Measurements from ENCODE around the gene PIK3R5. TPM values are rescaled to one million over a fixed set of nuclear protein-coding genes. Genes with fewer than 3 reads are reported as not detected.

The PIK3R5 gene
- total RNA-seq, 2 experiments from 2014 or later, result 46.7 to 50.4 TPM

DNA sequence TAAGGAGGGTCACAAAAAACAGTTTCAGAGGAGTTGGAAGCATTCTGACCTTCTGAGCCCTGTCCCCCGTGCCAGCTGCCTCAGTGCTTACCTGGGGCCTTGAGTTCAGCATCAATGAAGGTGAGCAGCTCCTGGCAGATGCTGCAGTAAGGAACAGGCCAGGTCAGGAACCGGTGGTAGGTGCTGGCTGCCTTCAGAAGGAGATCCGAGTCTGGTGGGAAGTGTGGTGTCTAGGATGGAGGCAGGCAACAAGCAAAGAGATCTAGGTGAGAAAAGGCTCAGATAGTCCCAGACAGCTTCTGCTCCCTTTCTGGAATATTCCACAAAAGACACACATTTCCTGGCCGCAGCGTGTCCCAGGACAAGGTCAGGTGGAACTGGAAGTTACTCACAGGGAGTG lies 60.8 kb downstream of the PIK3R5 start:
- intact Hi-C loops (cut with micrococcal nuclease), result no loop called here
- Mint-ChIP-seq H3K4me1 (ENCODE audit: low read depth) (peaks cover 31% of the 10 kb centered on the region), H3K9me3 (no peaks in the 10 kb centered on the region), H3K4me3 (no peak overlapping the region), H3K27ac (peak overlapping the region; percentile 68), H3K36me3 (ENCODE audit: low read depth) (peaks cover 58% of the 10 kb centered on the region), H3K27me3 (no peaks in the 10 kb centered on the region)
- DNase-seq (no peak), ATAC-seq (no peak)
- ChIA-PET POLR2A (interaction anchor here (1.4 kb wide), 1 partner anchor 8 kb away, joined by 3 read pairs; no protein-coding TSS in a partner anchor), CTCF (no interaction called here)
- TF ChIP-seq, protein P1, sequence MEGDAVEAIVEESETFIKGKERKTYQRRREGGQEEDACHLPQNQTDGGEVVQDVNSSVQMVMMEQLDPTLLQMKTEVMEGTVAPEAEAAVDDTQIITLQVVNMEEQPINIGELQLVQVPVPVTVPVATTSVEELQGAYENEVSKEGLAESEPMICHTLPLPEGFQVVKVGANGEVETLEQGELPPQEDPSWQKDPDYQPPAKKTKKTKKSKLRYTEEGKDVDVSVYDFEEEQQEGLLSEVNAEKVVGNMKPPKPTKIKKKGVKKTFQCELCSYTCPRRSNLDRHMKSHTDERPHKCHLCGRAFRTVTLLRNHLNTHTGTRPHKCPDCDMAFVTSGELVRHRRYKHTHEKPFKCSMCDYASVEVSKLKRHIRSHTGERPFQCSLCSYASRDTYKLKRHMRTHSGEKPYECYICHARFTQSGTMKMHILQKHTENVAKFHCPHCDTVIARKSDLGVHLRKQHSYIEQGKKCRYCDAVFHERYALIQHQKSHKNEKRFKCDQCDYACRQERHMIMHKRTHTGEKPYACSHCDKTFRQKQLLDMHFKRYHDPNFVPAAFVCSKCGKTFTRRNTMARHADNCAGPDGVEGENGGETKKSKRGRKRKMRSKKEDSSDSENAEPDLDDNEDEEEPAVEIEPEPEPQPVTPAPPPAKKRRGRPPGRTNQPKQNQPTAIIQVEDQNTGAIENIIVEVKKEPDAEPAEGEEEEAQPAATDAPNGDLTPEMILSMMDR (IDR thresholded peaks at IDR 0.05), result no peak

DNA sequence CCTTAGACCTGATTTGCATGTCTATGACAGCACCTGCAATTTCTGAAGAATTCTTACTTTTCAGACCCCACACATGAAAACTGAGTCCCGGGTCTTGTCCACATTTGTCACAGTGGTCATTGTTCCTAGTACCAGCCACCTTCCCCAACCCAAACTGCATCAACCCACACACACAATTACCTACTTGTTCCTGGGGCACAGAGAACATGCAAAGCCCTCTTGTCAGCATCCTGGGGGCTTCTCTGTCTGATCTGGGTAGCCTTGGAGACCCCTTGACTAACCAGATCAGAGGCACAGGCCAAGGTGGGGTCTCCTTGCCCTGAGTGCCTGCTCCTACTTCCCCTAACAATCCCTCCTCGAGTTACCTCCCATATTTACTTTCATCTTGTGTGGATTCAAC lies 61.3 kb downstream of the PIK3R5 start:
- Mint-ChIP-seq H3K4me3 (no peak overlapping the region), H3K4me1 (ENCODE audit: low read depth) (peaks cover 35% of the 10 kb centered on the region), H3K36me3 (ENCODE audit: low read depth) (peaks cover 57% of the 10 kb centered on the region), H3K9me3 (no peaks in the 10 kb centered on the region), H3K27me3 (no peaks in the 10 kb centered on the region), H3K27ac (peak overlapping the region; percentile 68)
- ChIA-PET CTCF (interaction anchor here (0.8 kb wide), 1 partner anchor 60 kb away, joined by 3 read pairs; no protein-coding TSS in a partner anchor), POLR2A (interaction anchor here (1.4 kb wide), 1 partner anchor 8 kb away, joined by 3 read pairs; no protein-coding TSS in a partner anchor)
- intact Hi-C loops (cut with micrococcal nuclease), result no loop called here
- ATAC-seq (no peak), DNase-seq (no peak)
- TF ChIP-seq, protein P1 (IDR thresholded peaks at IDR 0.05), result no peak

DNA sequence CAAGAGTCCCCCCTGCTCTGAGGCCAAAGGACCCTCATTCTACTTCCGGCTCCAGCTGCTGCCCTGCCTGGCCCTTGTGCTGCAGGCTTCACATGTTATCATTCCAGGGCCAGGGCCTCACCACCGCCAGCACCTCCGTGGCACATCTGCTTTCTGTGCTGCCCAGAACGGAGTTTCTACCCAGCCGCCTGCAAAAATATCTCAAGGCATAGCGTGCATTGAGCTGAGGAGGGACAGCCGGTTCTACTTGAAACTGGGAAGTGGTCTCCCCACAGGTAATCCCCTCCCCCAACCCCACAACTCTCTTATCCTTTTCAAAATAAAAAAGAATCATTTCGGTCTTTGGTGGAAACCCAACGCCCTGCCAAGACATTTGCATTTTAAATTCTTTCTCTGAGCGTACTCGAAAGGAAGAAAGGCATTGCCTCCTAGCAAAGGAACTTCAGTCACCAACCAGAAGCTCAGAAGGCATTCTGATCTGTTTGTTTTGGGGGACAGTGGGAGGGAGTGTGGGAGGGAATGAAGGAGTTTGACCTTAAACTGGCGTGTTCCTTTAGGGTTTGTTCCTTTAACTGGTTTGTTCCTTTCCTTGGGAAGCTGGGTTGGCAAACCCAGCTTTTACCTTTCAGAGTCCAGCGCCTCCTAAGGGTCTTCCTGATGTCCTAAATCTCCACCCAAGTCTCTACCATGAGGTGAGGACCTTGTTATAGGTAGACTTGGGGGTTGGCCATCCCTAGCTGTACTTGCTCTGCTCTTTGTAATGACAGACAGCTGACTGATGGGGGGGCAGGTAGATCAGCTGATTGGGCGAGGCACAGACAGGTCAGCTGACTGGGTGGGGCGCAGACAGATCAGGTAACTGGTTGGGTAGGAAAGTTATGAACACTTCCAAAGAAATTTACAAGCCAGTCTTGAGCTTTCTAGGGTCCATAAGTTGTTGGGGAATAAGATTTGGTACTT lies 64.6 kb downstream of the PIK3R5 start:
- Mint-ChIP-seq H3K9me3 (no peaks in the 10 kb centered on the region), H3K36me3 (ENCODE audit: low read depth) (peaks cover 72% of the 10 kb centered on the region), H3K4me3 (peak overlapping the region; percentile 42), H3K27me3 (no peaks in the 10 kb centered on the region), H3K4me1 (ENCODE audit: low read depth) (peaks cover 67% of the 10 kb centered on the region), H3K27ac (peak overlapping the region; percentile 91)
- ChIA-PET CTCF (interaction anchor here (0.7 to 2.5 kb wide), 12 partner anchors 10 to 121 kb away, joined by 3 to 8 read pairs (median 4); no protein-coding TSS in a partner anchor), POLR2A (interaction anchor here (0.7 to 4.8 kb wide), 11 partner anchors 9 to 65 kb away, joined by 3 to 38 read pairs (median 4); partner anchors contain the start of gene PIK3R5)
- DNase-seq (peak; percentile 65), ATAC-seq (no peak)
- intact Hi-C loops (cut with micrococcal nuclease), result no loop called here
- TF ChIP-seq, protein P1 (IDR thresholded peaks at IDR 0.05), result no peak

DNA sequence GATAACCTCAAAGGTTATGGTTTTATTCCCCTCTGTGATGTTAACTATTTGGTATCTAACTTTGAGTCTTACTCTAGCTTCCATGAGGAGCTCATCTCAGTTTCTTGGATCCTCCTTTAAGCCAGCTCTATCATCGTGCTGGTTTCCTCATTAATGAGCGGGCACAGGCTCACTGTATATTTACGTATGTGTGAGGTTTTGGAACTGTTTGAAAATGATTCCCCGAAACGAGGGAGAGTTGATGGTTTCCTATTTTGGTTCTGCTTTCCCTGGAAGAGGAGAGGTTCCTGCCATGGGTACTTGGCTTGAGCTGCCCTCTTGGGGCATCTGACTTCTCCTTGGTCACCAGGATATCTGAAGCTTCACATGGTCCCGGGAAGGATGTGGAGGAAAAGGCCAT lies 65.3 kb downstream of the PIK3R5 start:
- H3K36me3 Mint-ChIP-seq (ENCODE audit: low read depth), result peaks cover 73% of the 10 kb centered on the region
- TF ChIP-seq, protein P1 (IDR thresholded peaks at IDR 0.05), result no peak
- peak overlapping the region; percentile 91 for H3K27ac Mint-ChIP-seq
- intact Hi-C loops (cut with micrococcal nuclease), result no loop called here
- DNase-seq (no peak), ATAC-seq (no peak)
- ChIA-PET CTCF (interaction anchor here (1.0 to 2.5 kb wide), 9 partner anchors 9 to 100 kb away, joined by 3 to 8 read pairs (median 5); no protein-coding TSS in a partner anchor), POLR2A (interaction anchor here (1.2 to 4.8 kb wide), 7 partner anchors 10 to 65 kb away, joined by 3 to 38 read pairs (median 9); partner anchors contain the start of gene PIK3R5)
- no peaks in the 10 kb centered on the region for H3K27me3 Mint-ChIP-seq
- H3K9me3 Mint-ChIP-seq, result no peaks in the 10 kb centered on the region
- H3K4me3 Mint-ChIP-seq, result peak overlapping the region; percentile 42
- peaks cover 71% of the 10 kb centered on the region for H3K4me1 Mint-ChIP-seq (ENCODE audit: low read depth)
